AG09319 (cell line): ENCODE measurements around the gene MAMDC4.
"Not testable (repeated sequence)": the region's sequence is repeated elsewhere in the genome, so short reads cannot be mapped to it uniquely, and the experiment has no call there.

Experiments
- DNase-seq: peaks from one replicate; pipeline ENCODE4 v3.0.0-alpha.2; 2010; ENCODE audit warnings: low read depth; ENCODE audit errors: extremely low read depth
- TF ChIP-seq, protein P1 (sequence below): IDR thresholded peaks from 2 replicates; pipeline ENCODE4 v1.5.1; 2011; ENCODE audit warnings: low read depth, mild to moderate bottlenecking, inconsistent platforms, low read length, moderate library complexity

Gene MAMDC4

GRCh38 chr9:136839229-136840139, 12.7 kb upstream of the MAMDC4 start:
- TF ChIP-seq, protein P1, sequence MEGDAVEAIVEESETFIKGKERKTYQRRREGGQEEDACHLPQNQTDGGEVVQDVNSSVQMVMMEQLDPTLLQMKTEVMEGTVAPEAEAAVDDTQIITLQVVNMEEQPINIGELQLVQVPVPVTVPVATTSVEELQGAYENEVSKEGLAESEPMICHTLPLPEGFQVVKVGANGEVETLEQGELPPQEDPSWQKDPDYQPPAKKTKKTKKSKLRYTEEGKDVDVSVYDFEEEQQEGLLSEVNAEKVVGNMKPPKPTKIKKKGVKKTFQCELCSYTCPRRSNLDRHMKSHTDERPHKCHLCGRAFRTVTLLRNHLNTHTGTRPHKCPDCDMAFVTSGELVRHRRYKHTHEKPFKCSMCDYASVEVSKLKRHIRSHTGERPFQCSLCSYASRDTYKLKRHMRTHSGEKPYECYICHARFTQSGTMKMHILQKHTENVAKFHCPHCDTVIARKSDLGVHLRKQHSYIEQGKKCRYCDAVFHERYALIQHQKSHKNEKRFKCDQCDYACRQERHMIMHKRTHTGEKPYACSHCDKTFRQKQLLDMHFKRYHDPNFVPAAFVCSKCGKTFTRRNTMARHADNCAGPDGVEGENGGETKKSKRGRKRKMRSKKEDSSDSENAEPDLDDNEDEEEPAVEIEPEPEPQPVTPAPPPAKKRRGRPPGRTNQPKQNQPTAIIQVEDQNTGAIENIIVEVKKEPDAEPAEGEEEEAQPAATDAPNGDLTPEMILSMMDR: no peak
- no peak for DNase-seq

DNA sequence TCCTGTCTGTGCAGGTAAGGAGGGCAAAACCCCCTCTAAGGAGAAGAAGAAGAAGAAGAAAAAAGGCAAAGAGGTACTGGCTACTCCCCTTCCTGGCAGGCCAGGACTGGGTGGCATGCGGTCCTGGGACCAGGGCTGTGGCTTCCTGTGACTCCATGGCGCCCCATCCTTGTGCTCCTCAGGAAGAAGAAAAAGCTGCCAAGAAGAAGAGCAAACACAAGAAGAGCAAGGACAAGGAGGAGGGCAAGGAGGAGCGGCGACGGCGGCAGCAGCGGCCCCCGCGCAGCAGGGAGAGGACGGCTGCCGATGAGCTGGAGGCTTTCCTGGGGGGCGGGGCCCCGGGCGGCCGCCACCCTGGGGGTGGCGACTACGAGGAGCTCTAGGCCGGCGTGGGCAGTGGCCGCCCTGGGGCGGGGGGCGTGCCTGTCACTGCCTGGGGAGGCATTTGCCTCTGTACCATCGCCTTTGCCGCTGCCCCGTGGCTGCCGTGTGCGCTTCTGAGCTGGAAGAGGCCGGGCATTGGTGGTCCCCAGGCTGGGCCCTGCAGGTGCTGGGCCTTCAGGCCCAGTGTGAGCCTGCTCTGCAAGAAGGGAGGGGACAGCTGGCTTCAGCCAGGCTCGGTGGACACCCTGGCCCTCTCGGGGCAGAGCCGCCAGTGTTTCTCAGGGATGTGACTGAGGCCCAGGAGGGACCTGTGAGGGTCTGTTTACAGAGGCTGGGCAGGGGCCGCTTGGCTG, 11.8 kb upstream of the MAMDC4 start:
- TF ChIP-seq, protein P1: no peak
- DNase-seq: no peak

GRCh38 chr9:136840877-136841645, 11.1 kb upstream of the MAMDC4 start:
- DNase-seq: no peak

GRCh38 chr9:136841646-136842379, 10.3 kb upstream of the MAMDC4 start:
- DNase-seq: not testable (repeated sequence)

More at GRCh38 chr9:136840877-136841645, 11.1 kb upstream of the MAMDC4 start:
- TF ChIP-seq, protein P1: no peak

- TF ChIP-seq, protein P1: peak; percentile 82
- DNase-seq: not testable (repeated sequence)
These were observed 9.7 kb upstream of the MAMDC4 start, which contains the start of gene AJM1 for GRCh38 chr9:136842380-136842948. Gene AJM1, plus strand, starts transcription at chr9:136842478. Its CDS starts 1,937 bp downstream, at chr9:136844415.

- DNase-seq: not testable (repeated sequence)
These were observed 8.9 kb upstream of the MAMDC4 start for GRCh38 chr9:136843159-136843800.
